ENCODE data around the gene FAM181A.

The FAM181A gene

GRCh38 chr14:93895023-93895604 is 32.0 kb upstream of the FAM181A start:
- in situ Hi-C loops (cut with MboI; ENCODE audit: low sequenced_read_pairs, unreplicated experiment): no loop called here
- no peak for DNase-seq (ENCODE audit: low spot score)
- TF ChIP-seq, protein P1, sequence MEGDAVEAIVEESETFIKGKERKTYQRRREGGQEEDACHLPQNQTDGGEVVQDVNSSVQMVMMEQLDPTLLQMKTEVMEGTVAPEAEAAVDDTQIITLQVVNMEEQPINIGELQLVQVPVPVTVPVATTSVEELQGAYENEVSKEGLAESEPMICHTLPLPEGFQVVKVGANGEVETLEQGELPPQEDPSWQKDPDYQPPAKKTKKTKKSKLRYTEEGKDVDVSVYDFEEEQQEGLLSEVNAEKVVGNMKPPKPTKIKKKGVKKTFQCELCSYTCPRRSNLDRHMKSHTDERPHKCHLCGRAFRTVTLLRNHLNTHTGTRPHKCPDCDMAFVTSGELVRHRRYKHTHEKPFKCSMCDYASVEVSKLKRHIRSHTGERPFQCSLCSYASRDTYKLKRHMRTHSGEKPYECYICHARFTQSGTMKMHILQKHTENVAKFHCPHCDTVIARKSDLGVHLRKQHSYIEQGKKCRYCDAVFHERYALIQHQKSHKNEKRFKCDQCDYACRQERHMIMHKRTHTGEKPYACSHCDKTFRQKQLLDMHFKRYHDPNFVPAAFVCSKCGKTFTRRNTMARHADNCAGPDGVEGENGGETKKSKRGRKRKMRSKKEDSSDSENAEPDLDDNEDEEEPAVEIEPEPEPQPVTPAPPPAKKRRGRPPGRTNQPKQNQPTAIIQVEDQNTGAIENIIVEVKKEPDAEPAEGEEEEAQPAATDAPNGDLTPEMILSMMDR (IDR thresholded peaks at IDR 0.05; ENCODE audit: borderline replicate concordance, control extremely low read depth, extremely low read depth, insufficient read depth, missing control alignments): no peak

DNA sequence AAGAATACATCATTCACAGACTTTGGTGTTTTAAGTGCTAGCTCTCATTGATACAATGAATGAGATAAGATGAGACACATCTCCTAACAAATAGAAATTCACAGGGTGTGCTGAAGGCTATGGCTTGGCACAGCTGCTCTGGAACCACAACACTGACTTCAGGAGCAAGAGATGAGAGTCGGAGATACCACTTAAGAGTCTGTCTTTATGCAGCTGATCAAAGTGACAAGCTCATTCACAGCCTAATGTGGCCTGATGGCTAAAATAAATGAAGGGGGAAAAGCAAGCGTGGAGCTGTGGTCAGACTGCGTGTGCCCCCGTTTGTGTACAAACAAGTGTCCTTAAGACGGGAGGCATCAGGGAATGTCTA is 29.7 kb upstream of the FAM181A start:
- TF ChIP-seq, protein P1 (IDR thresholded peaks at IDR 0.05; ENCODE audit: borderline replicate concordance, control extremely low read depth, extremely low read depth, insufficient read depth, missing control alignments): no peak
- DNase-seq (ENCODE audit: low spot score): no peak
- in situ Hi-C loops (cut with MboI; ENCODE audit: low sequenced_read_pairs, unreplicated experiment): no loop called here

DNA sequence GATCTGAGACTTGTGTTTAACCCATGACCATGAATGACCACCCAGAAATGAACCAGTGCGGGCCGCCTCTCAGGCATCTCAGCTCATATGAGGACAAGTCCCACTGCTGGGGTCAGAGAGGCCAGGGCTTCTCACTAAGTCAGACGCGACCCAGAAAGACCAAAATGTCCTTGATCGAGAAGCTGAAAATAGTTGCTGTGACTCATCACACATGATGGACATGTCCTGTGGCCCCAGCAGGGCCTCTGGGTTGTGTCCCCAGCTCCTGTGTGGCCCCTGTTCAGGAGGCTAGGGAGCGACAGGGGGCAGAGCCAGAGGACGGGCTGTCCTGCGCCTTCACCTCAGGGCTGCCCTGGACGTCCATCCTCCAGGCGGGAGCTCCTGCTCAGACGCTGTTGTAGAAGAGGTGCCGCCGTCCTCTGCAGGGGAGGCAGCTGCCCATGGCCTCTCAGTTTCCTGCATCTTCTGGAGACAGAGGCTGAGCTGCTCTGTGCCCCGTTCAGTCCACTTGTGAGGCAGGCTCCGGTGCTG is 29.0 kb upstream of the FAM181A start:
- TF ChIP-seq, protein P1 (IDR thresholded peaks at IDR 0.05; ENCODE audit: borderline replicate concordance, control extremely low read depth, extremely low read depth, insufficient read depth, missing control alignments): no peak
- in situ Hi-C loops (cut with MboI; ENCODE audit: low sequenced_read_pairs, unreplicated experiment): no loop called here
- no peak for DNase-seq (ENCODE audit: low spot score)

GRCh38 chr14:93898731-93899130 is 28.4 kb upstream of the FAM181A start:
- no peak for DNase-seq (ENCODE audit: low spot score)
- TF ChIP-seq, protein P1 (IDR thresholded peaks at IDR 0.05; ENCODE audit: borderline replicate concordance, control extremely low read depth, extremely low read depth, insufficient read depth, missing control alignments): no peak
- in situ Hi-C loops (cut with MboI; ENCODE audit: low sequenced_read_pairs, unreplicated experiment): no loop called here

- in situ Hi-C loops (cut with MboI; ENCODE audit: low sequenced_read_pairs, unreplicated experiment): loop anchor here (10.0 kb wide), 1 partner anchor 247 kb away; no protein-coding TSS in a partner anchor
- TF ChIP-seq, protein P1 (IDR thresholded peaks at IDR 0.05; ENCODE audit: borderline replicate concordance, control extremely low read depth, extremely low read depth, insufficient read depth, missing control alignments): no peak
- DNase-seq (ENCODE audit: low spot score): no peak
These were observed 25.3 kb upstream of the FAM181A start for GRCh38 chr14:93901813-93902212.

DNA sequence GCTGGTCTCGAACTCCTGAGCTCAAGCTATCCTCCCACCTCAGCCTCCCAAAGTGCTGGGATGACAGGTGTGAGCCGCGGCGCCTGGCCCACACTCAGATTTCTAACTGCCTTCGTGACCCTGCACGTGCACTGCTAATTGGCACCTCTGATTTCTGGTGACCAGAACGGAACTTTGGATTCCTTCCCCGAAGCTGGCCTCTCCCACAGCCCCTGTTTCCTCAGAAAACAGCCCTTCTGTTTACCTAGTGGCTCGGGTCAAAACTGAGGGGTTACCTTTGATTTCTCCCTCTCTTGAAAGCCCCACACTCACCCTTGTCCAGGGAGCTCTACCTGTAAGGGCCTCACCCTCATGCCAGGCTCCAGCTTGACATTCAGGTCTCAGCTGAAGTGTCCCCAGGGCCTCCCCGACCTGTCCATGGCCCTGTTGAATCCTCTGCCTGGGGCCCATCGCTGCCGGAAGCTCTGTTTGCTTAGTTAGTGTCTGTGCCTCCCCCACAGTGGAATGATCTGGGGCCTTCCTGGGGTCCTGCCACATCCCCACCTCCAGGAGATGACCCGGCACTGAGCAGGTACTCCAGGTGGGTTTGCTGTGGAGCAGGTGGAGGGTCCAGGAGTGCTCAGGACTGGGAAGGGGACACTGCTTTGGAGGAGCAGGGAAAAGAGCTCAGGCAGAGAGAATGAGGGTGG is 24.4 kb upstream of the FAM181A start:
- TF ChIP-seq, protein P1 (IDR thresholded peaks at IDR 0.05; ENCODE audit: borderline replicate concordance, control extremely low read depth, extremely low read depth, insufficient read depth, missing control alignments): no peak
- in situ Hi-C loops (cut with MboI; ENCODE audit: low sequenced_read_pairs, unreplicated experiment): loop anchor here (10.0 kb wide), 1 partner anchor 248 kb away; no protein-coding TSS in a partner anchor
- DNase-seq (ENCODE audit: low spot score): no peak

Data from GM13976 (cell line).